Brain microvascular endothelial cell (primary cell): Measurements from ENCODE around the gene UNC45B.
"Not testable (repeated sequence)": the region's sequence is repeated elsewhere in the genome, so short reads cannot be mapped to it uniquely, and the experiment has no call there.

ENCODE experiments used
- DNase-seq: peaks from one replicate; pipeline ENCODE4 v3.0.0-alpha.2; 2020
- H3K27ac ChIP-seq: fragments of 250-450 bp; sonication (Bioruptor Pico); 2 replicates; pipeline ENCODE4 v1.5.1; 2020; ENCODE audit warnings: mild to moderate bottlenecking, moderate library complexity
- H3K27me3 ChIP-seq: fragments of 250-450 bp; sonication (Bioruptor Pico); replicated peaks from 2 replicates; pipeline ENCODE4 v1.5.1; 2020; ENCODE audit warnings: mild to moderate bottlenecking
- H3K36me3 ChIP-seq: fragments of 250-450 bp; sonication (Bioruptor Pico); replicated peaks from 2 replicates; pipeline ENCODE4 v1.5.1; 2020; ENCODE audit warnings: mild to moderate bottlenecking
- H3K4me3 ChIP-seq: 2 replicates; pipeline ENCODE4 v1.5.1; 2011; ENCODE audit warnings: low read depth, mild to moderate bottlenecking, control low read depth, low read length, moderate library complexity
- in situ Hi-C: cut with HindIII; loops from 2 replicates; pipeline ENCODE4 v1.10.0; 2017; ENCODE audit warnings: low sequenced_read_pairs, low pct_ligation_motif_present
- TF ChIP-seq, protein P1 (sequence below): IDR thresholded peaks from 2 replicates; pipeline ENCODE4 v1.5.1; 2011; ENCODE audit warnings: low read depth, mild to moderate bottlenecking, moderate library complexity, low read length, control low read depth, inconsistent platforms; ENCODE audit errors: missing control alignments

Gene UNC45B

DNA sequence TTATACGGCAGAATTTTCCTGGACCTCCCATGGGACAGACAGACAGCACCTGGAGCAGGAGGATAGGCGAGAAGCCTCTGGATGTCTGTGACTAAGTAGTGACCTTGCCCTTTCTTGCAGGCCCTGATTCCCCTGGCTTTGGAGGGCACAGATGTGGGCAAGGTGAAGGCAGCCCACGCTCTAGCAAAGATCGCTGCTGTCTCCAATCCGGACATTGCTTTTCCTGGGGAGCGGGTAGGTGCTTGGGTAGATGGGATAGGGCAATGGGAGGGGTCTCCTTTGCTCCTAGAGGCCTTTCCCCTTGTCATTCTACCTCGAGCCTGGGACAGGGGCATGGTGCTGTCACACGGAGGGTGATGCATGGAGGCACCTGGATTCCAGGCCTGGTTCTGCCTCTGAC, 29.3 kb downstream of the UNC45B start:
- Histone ChIP-seq H3K27me3 (no peaks in the 10 kb centered on the region), H3K27ac (no peak overlapping the region), H3K4me3 (no peak overlapping the region), H3K36me3 (no peaks in the 10 kb centered on the region)
- in situ Hi-C loops = no loop called here
- TF ChIP-seq, protein P1, sequence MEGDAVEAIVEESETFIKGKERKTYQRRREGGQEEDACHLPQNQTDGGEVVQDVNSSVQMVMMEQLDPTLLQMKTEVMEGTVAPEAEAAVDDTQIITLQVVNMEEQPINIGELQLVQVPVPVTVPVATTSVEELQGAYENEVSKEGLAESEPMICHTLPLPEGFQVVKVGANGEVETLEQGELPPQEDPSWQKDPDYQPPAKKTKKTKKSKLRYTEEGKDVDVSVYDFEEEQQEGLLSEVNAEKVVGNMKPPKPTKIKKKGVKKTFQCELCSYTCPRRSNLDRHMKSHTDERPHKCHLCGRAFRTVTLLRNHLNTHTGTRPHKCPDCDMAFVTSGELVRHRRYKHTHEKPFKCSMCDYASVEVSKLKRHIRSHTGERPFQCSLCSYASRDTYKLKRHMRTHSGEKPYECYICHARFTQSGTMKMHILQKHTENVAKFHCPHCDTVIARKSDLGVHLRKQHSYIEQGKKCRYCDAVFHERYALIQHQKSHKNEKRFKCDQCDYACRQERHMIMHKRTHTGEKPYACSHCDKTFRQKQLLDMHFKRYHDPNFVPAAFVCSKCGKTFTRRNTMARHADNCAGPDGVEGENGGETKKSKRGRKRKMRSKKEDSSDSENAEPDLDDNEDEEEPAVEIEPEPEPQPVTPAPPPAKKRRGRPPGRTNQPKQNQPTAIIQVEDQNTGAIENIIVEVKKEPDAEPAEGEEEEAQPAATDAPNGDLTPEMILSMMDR = no peak
- DNase-seq = no peak

DNA sequence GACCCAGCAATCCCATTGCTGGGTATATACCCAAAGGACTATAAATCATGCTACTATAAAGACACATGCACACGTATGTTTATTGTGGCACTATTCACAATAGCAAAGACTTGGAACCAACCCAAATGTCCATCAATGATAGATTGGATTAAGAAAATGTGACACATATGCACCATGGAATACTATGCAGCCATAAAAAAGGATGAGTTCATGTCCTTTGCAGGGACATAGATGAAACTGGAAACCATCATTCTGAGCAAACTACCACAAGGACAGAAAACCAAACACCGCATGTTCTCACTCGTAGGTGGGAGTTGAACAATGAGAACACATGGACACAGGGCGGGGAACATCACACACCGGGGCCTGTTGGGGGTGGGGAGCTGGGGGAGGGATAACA, 31.8 kb downstream of the UNC45B start:
- H3K36me3 ChIP-seq, H3K27me3 ChIP-seq, H3K4me3 ChIP-seq, in situ Hi-C loops, H3K27ac ChIP-seq, DNase-seq: not testable (repeated sequence)

DNA sequence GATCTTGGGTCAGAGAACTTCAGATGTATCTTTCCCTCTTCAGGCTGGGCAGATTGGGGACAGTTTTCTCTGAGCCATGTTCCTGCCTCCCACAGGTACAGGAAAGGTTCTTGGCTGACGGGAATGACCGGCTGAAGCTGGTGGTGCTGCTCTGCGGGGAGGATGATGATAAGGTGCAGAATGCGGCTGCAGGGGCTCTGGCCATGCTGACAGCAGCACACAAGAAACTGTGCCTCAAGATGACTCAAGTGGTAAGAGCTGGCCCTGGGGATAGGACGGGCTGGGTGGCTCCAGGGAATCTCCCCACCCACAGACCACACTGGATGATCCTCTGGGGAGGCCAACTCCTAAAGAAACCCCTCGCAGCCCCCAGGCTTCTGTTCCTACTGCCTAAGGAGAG, 35.7 kb downstream of the UNC45B start:
- Histone ChIP-seq H3K27ac (no peak overlapping the region), H3K4me3 (no peak overlapping the region), H3K27me3 (no peaks in the 10 kb centered on the region), H3K36me3 (no peaks in the 10 kb centered on the region)
- TF ChIP-seq, protein P1 = no peak
- no peak for DNase-seq
- in situ Hi-C loops = no loop called here

DNA sequence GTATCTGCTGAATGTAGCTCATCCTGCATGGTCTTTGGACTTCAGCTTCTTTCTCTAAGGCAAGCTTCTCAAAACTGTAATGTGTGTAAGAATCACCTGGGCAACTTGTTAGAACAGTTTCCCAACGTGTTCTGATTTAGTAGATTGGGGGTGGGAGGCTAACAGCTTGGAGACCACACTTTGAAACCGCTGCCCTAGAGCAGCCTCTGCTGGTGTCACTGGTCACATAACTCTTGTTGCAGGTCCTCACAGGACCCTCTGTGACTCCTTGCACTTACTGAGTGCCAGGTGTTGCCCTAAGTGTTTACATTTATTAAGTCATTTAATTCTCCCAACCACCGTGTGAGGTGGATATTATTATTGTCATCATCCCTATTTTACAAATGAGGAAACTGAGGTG, 36.7 kb downstream of the UNC45B start:
- Histone ChIP-seq H3K27ac (no peak overlapping the region), H3K4me3 (no peak overlapping the region), H3K36me3 (no peaks in the 10 kb centered on the region), H3K27me3 (no peaks in the 10 kb centered on the region)
- no peak for DNase-seq
- TF ChIP-seq, protein P1 = no peak
- in situ Hi-C loops = no loop called here

DNA sequence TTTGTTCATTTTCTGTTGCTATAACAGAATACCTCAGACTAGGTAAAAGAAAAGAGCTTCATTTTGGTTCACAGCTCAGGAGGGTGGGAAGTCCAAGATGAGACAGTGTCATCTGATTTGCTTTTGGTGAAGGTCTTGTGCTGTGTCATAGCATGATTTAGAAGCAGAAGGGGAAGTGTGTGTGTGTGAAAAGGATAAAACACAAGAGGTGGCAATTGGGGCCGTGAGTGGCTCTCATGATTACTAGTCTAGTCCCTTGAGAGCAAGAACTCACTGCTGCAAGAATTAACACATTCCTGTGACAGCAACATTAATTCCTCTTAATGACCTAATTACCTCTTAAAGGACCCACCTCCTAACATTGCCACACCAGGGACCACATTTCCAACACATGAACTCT, 38.2 kb downstream of the UNC45B start:
- Histone ChIP-seq H3K4me3 (no peak overlapping the region), H3K36me3 (no peaks in the 10 kb centered on the region), H3K27ac (no peak overlapping the region), H3K27me3 (no peaks in the 10 kb centered on the region)
- in situ Hi-C loops = no loop called here
- no peak for DNase-seq
- TF ChIP-seq, protein P1 = no peak

DNA sequence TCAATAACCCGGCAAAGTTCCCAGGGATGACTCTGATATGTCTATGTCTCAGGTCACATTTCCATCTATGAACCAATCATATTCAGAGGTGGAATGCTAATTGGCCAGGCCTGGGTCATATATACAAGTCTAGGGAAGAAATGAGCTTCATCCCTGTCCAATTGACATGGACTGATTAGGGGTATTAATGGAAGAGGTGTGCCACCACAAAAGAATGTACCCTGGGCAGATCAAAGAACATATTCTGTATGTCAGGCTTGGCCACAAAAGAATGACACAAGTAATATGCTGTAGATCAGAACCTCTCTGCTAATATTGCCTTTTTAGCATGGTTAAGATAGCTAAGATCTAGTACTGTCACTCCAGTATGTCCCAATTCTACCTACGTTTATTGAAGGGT, 39.9 kb downstream of the UNC45B start:
- DNase-seq = no peak
- in situ Hi-C loops = no loop called here

More for the DNA sequence above, 39.9 kb downstream of the UNC45B start:
- no peak overlapping the region for H3K27ac ChIP-seq
- H3K36me3 ChIP-seq = no peaks in the 10 kb centered on the region
- TF ChIP-seq, protein P1 = no peak
- H3K4me3 ChIP-seq = no peak overlapping the region
- H3K27me3 ChIP-seq = no peaks in the 10 kb centered on the region
